ENCODE data around the gene NUP93.

DNA sequence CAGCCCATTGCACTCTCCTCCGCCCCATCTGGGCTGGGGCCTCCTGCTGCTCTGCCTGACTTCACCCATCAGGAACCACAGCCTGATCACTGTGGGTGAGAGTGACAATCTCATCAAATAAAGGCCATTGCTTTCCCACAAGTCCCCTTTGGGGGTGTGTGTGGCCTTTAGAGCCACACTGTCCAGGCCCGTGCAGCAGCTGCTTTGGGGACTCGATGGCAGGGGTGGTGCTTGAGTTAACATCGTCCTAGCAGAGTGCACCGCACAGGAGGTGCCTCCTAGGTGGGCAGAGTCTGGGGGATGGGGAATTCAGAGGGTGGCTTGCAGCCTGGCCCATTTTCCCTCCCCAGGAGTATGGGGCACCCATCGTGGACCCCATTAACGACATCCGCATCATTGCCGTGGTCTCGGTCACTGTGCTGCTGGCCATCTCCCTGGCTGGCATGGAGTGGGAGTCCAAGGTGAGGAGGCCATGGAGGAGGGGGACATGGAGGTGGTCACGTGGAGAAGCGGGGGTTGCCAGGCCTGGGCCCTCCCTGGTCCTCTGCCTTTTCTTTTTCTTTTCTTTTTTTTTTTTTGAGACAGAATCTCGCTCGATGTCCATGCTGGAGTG is 140.5 kb downstream of the NUP93 start:
- TF ChIP-seq, protein P1, sequence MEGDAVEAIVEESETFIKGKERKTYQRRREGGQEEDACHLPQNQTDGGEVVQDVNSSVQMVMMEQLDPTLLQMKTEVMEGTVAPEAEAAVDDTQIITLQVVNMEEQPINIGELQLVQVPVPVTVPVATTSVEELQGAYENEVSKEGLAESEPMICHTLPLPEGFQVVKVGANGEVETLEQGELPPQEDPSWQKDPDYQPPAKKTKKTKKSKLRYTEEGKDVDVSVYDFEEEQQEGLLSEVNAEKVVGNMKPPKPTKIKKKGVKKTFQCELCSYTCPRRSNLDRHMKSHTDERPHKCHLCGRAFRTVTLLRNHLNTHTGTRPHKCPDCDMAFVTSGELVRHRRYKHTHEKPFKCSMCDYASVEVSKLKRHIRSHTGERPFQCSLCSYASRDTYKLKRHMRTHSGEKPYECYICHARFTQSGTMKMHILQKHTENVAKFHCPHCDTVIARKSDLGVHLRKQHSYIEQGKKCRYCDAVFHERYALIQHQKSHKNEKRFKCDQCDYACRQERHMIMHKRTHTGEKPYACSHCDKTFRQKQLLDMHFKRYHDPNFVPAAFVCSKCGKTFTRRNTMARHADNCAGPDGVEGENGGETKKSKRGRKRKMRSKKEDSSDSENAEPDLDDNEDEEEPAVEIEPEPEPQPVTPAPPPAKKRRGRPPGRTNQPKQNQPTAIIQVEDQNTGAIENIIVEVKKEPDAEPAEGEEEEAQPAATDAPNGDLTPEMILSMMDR (IDR thresholded peaks at IDR 0.05; ENCODE audit: extremely low read depth in 1 of 2, insufficient read depth in 1 of 2, low read depth in 1 of 2, low read length in 2 of 2): no peak
- TF ChIP-seq EZH2 (IDR thresholded peaks at IDR 0.05; ENCODE audit: borderline replicate concordance, low read depth, low read length, severe bottlenecking): no peak
- TF ChIP-seq POLR2AphosphoS5 (IDR thresholded peaks at IDR 0.05; ENCODE audit: insufficient read depth, low read depth, low read length): no peak
- no peak for TF ChIP-seq POLR2A (IDR thresholded peaks at IDR 0.05; ENCODE audit: low read depth, low read length)
- no peak for TF ChIP-seq JUN (IDR thresholded peaks at IDR 0.05; ENCODE audit: borderline replicate concordance, insufficient read depth, insufficient read length, low read depth)
- no peak for TF ChIP-seq GATA2 (IDR thresholded peaks at IDR 0.05; ENCODE audit: insufficient read depth, insufficient read length, low read depth, low read length)
